Fibroblast of skin of scalp (primary cell): ENCODE results near the gene AFF3.

Experiments used
- DNase-seq: peaks from one replicate; pipeline ENCODE4 v3.0.0-alpha.2; 2013

The AFF3 gene

GRCh38 chr2:99622534-99622933 is 519.9 kb downstream of the AFF3 start:
- DNase-seq, result no peak

- DNase-seq, result no peak
These were observed 520.6 kb downstream of the AFF3 start for GRCh38 chr2:99621774-99622173.

DNA sequence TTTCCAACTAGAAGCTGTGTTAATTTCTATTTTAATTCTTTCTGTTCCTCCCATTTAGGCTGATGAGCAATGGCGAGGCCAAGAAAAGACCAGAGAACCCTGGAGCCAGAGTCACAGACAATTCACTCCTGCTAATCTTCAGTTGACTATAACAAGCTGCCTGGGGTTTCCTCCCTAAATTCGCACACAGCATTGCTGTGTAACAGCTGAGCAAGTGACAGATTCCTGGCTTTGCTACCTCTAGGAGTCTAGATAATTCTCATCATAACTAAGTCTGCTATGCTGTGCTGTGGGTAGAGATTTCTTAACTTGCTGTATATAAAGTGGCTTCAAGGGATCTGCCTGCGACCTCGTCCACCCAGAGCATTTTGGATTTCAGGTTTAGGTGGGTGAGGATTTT is 521.3 kb downstream of the AFF3 start:
- no peak for DNase-seq

GRCh38 chr2:99619151-99619550 is 523.2 kb downstream of the AFF3 start:
- DNase-seq, result no peak

- DNase-seq, result no peak
These were observed 523.8 kb downstream of the AFF3 start for GRCh38 chr2:99618579-99619097.

DNA sequence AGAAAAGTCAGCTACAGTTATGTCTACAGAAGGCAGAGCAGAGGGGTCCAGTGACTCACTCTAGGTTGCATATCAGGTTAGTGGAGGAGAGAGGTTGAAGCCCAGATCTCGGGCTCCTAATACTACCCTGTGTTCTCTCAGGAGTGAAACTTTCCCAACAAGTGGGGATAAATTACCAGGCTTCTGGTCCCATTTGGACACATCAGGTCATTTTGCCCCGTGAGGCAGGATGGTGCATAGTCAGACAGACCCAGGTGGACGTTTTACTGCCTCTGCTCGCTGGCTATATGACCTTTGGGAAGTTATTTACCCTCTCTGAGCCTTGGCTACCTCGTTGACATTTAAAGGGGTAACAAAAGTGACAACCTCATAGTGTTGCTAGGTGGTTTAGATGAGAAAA is 524.6 kb downstream of the AFF3 start:
- DNase-seq, result no peak

DNA sequence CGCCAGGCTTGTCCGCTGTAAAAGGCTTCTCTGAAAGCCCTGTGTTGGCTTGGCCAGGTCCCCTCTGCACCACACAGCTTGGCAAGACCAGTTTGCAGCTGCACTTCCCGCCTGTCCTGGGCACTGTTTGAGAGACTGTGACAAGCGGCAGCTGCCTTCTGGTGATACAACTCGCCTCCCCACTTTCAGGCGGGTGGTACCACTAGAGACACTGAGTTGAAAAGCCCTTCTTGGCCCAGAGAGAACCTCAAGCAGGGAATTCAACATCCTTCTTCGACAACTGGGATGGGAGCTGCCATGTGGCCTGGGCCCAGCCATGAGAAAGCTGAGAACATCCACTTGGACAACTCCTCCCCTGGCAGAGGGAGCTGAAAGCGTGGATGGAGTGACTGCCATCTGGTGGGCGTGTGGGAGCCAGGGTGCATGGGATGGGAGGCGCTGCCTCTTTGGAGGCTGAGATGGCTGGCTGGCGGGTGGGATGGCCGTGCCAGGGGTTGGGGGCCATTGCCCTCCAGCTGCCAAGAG is 527.1 kb downstream of the AFF3 start:
- no peak for DNase-seq

DNA sequence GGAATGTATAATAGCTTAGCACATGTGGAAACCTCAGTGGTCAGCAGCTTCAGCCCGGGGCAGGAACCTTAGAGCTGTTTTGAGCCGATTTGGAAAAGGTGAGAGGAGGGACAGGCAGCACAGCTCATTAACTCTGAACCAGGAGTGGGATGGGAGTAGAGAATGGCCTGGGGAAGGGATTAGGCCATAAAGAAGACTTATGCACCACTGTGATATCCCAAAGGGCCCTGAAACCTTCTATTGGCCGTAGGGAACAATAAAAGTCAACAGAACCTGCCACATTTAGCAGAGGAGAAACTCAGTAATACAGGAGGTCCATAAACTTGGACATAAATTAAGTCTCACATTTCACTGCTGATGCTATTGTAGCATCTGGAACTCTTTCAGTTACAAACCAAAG is 528.4 kb downstream of the AFF3 start:
- no peak for DNase-seq

DNA sequence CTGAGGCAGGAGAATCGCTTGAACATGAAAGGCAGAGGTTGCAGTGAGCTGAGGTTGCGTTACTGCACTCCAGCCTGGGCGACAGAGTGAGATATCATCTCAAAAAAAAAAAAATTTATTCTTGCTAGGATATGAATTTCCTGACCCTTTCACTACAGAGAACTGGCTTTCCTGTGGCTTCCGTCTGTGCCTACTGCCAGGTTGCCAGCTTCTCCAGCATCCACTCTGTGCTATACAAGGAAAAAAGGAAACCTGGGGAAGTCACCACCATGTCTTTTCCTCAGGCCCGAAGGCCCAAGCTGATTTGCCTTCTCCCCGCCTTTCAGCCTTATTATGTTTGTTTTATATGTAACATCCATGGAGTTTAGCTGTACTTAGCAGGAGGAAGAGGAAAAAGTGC is 530.6 kb downstream of the AFF3 start:
- no peak for DNase-seq

- no peak for DNase-seq
These were observed 531.4 kb downstream of the AFF3 start for GRCh38 chr2:99611034-99611433.

DNA sequence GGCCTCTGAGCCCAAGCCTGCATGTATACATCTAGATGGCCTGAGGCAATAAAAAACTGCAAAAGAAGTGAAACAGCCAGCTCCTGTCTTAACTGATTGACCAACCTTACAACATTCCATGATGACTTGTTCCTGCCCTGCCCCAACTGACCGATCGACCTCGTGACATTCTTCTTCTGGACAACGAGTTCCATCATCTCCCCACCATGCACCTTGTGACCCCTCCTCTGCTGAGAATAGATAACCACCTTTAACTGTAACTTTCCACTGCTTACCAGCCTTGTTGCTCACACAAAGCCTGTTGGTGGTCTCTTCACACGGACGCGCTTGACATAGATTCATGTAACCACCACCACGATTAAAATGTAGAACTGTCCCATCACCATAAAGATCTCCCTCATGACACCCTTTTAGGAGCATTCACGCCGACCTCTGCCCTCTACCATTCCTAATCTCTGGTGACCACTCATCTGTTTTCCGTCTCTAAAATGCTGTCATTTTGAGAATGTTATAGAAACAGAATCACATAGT is 532.5 kb downstream of the AFF3 start:
- no peak for DNase-seq

DNA sequence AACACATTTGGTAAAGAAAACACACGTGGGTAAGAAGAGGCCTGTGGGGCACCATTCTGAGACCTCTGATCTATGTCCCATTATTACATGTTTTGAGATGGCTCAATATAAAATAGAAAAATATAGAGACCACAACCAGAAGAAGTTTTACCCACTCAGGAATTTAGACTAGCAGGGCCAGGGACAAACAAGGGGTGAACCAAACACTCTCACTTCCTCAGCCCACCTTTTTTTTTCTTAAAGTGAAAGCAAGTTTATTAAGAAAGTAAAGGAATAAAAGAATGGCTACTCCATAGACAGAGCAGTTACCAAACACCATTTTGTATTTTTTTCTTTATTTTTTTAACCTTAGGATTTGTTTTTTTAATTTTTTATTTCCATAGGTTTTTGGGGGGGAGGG is 533.5 kb downstream of the AFF3 start:
- DNase-seq, result no peak

DNA sequence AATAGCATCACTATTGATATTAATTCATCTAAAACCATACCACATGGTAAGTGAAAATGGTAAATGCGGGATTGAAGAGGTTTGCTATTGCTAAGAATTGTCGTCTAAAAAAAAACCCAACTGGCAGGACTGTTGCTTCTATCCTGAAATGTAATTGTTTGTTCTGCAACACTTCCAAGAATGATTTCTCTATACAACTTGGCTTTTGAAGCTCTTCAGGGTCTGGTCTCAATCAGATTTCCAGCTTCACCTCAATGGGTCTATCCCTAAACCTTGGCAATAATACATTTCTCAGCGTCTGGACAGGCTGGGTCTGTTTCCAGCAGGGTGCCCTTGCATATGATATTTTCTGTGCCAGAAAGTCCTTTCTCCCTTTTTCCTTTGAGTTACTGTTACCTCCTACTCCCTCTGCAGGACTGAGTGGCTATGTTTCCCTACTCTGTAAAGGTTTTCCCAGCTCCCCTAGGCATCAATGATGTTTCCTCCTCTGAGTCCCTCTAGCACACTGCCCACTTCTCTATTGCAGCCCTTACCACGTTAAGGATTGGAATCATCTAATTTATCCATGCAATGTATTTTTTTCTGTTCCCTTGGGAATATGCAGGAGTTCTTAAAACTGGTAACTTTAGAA is 534.4 kb downstream of the AFF3 start:
- no peak for DNase-seq

GRCh38 chr2:99607454-99607853 is 534.9 kb downstream of the AFF3 start:
- DNase-seq, result no peak

- peak; percentile 35 for DNase-seq
These were observed 537.4 kb downstream of the AFF3 start for GRCh38 chr2:99605036-99605435.

DNA sequence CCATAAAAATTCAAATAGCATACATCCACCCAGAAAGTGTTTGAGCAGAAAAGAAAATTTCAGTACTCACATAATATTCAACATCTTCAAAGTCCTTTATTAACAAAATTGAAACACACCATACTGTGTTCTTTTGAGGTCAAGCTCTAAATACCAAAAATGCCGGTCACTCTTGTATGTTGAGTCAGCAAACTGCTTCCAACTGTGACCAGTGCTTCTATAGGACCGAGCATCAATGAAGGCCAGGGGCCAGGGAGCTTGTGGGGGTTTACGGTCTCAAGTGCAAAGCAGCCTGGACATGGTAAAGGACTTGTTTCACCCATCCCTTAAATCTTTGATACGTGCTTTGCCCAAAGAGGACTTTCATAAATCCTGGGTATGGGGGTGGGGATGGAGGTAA is 539.9 kb downstream of the AFF3 start:
- DNase-seq, result peak; percentile 88

- no peak for DNase-seq
These were observed 541.3 kb downstream of the AFF3 start for GRCh38 chr2:99600981-99601651.

DNA sequence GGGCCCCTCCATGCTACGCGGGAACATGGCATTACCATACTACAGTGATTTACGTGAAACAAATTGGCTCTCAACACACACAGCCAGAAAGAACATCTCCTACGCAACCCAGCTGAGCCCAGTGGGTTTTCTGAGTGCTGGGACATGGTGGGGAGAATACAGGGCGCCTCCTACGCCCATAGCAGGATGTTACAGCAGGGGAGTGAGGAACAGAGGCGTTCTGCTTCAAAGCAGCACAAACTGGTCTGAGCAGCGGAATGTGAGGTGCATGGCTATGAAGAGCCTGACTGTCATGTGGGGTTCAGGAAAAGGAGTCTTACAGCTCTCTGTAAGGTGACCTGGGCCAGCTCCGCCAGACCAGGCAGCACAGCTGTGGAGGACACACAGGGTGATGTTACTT is 543.9 kb downstream of the AFF3 start:
- DNase-seq, result no peak

- no peak for DNase-seq
These were observed 544.8 kb downstream of the AFF3 start for GRCh38 chr2:99597616-99598015.

DNA sequence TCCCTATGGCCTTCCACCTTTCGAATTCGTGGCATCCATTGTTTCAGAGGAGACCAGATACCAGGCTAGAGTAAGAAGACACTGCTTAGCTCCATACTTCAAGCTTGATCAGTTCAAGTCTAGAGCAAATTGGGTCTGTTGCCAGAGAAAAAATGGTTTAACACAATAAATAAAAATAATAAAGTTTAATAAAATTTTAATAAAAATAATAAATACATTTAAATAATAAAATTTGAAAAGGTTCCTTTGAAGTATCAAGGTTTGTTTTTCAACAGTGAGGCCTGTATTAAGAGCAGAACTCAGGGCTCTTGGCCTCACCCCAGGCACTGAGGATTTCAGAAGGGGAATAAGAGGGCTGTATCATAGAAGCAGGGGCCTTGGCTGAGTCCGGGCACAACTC is 547.0 kb downstream of the AFF3 start:
- DNase-seq, result no peak

DNA sequence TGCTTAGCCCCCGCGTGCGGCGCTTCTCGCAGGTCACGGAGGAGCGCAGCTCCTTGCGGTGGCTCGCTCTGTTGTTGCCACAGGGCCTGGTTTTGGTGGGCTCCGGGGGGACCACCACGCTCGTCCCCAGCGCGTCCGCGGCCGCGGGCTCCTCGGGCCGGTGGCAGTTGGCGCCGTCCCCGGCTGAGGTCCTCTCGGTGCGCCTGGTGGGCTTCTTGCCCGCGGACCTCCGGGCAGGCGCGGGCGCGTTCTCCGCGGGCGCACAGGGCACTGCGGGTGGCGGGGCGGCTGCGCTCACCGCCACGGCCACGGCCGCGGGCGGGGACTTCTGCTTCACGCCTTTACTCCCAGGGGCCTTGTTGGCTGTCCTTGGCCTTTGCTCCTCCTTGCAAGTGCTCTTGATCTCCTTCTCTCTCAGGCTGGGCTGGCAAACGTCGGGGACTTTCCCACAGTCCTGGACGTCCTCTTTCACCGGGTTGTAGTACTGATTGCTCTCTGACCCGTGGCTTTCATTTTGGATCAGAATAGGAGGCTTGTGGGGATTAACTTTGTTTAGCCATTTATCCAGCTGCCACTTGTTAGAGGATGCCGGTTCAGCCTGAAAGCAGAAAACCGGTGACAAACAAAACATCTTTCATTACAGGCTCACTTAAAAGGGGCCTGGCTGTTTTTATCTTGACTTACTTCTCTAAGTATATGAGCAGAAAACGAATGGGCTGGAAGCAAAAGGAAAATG is 548.5 kb downstream of the AFF3 start:
- no peak for DNase-seq

GRCh38 chr2:99576775-99577174 is 565.6 kb downstream of the AFF3 start:
- no peak for DNase-seq

- DNase-seq, result no peak
These were observed 568.6 kb downstream of the AFF3 start for GRCh38 chr2:99573634-99574251.
